Measurements from ENCODE around the gene PIP4K2C. TPM values are rescaled to one million over a fixed set of nuclear protein-coding genes. Genes with fewer than 3 reads are reported as not detected.

Gene PIP4K2C
- total and polyA plus RNA-seq, 10 of the 15 experiments (the other 5 are each of a cell fraction or from before 2014, with no cell fraction given) = 4.8 to 25.1 (median 14.9) TPM

DNA sequence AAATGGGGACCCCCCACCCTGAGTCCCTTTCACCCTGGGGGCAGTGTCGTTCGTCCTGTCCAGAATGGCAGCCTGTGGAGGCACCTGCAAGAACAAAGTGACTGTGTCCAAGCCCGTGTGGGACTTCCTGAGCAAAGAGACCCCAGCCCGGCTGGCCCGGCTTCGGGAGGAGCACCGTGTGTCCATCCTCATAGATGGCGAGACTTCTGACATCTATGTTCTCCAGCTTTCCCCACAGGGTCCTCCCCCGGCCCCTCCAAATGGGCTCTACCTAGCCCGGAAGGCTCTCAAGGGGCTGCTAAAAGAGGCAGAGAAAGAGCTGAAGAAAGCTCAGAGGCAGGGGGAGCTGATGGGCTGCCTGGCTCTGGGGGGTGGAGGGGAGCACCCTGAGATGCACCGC is 15.8 kb downstream of the PIP4K2C start:
- Histone ChIP-seq H3K79me2 (ENCODE audit: control insufficient read depth, insufficient read depth, low read length) (no peaks in the 10 kb centered on the region), H3K4me1 (ENCODE audit: control insufficient read depth, insufficient read depth, low read length) (peaks cover 4% of the 10 kb centered on the region; the same call in 1 of the 2 replicates), H3K9me3 (replicated peaks; ENCODE audit: control insufficient read depth, insufficient read depth, low read length) (no peaks in the 10 kb centered on the region), H3K36me3 (ENCODE audit: control insufficient read depth in 2 of 2, insufficient read depth in 2 of 2, low read length in 1 of 2) (peaks cover 0 to 3% of the 10 kb centered on the region in 2 experiments; a peak in 2 of 4 replicates), H4K20me1 (ENCODE audit: control insufficient read depth, insufficient read depth) (no peaks in the 10 kb centered on the region), H3K4me3 (no peak overlapping the region), H3K27me3 (replicated peaks in 1 of 2; ENCODE audit: control insufficient read depth in 2 of 2, insufficient read depth in 2 of 2, low read length in 1 of 2) (no peaks in the 10 kb centered on the region), H3K9ac (ENCODE audit: control insufficient read depth, insufficient read depth, low read length) (no peak overlapping the region), H3K27ac (ENCODE audit: control insufficient read depth, insufficient read depth) (no peak overlapping the region), H3K4me2 (ENCODE audit: control insufficient read depth, insufficient read depth) (no peak overlapping the region), H2AFZ (ENCODE audit: control insufficient read depth, low read depth, low read length) (no peak overlapping the region)
- POLR2A ChIA-PET = interaction anchor here (1.5 kb wide), 1 partner anchor 13 kb away, joined by 4 read pairs; no protein-coding TSS in a partner anchor
- in situ Hi-C loops (cut with MboI) (no loop called here), intact Hi-C loops (cut with micrococcal nuclease; ENCODE audit: unreplicated experiment) (no loop called here)
- WGBS (ENCODE audit: insufficient coverage, insufficient replicate concordance, low lambda C conversion rate, missing lambda C conversion rate) = 70% methylated on average over 8 of the region's 11 CpGs
- FAIRE-seq (no peak), DNase-seq (ENCODE audit: low read depth, low spot score) (no peak), ATAC-seq (no peak)
- CTCF ChIA-PET = interaction anchor here (1.1 to 2.0 kb wide), 4 partner anchors 13 to 138 kb away, joined by 3 to 8 read pairs (median 3); partner anchors contain the start of gene TSPAN31
- TF ChIP-seq JUND (IDR thresholded peaks at IDR 0.05; ENCODE audit: low read depth, low read length) (no peak), ZNF384 (IDR thresholded peaks at IDR 0.05; ENCODE audit: borderline replicate concordance, low read depth, low read length) (no peak), KDM1A (IDR thresholded peaks at IDR 0.05; ENCODE audit: borderline replicate concordance) (no peak), BRCA1 (IDR thresholded peaks at IDR 0.05; ENCODE audit: low read depth, low read length) (no peak), SP1 (IDR thresholded peaks at IDR 0.05; ENCODE audit: low read depth, low read length) (no peak), FOS (IDR thresholded peaks at IDR 0.05; ENCODE audit: borderline replicate concordance, extremely low read depth, insufficient read length) (no peak), DPF2 (IDR thresholded peaks at IDR 0.05) (no peak), JUNB (IDR thresholded peaks at IDR 0.05) (no peak), IRF4 (IDR thresholded peaks at IDR 0.05; ENCODE audit: low read depth, low read length) (no peak)
- TF ChIP-seq, protein P1, sequence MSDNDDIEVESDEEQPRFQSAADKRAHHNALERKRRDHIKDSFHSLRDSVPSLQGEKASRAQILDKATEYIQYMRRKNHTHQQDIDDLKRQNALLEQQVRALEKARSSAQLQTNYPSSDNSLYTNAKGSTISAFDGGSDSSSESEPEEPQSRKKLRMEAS (IDR thresholded peaks at IDR 0.05; ENCODE audit: low read depth, low read length) = no peak
- TF ChIP-seq, protein P2, sequence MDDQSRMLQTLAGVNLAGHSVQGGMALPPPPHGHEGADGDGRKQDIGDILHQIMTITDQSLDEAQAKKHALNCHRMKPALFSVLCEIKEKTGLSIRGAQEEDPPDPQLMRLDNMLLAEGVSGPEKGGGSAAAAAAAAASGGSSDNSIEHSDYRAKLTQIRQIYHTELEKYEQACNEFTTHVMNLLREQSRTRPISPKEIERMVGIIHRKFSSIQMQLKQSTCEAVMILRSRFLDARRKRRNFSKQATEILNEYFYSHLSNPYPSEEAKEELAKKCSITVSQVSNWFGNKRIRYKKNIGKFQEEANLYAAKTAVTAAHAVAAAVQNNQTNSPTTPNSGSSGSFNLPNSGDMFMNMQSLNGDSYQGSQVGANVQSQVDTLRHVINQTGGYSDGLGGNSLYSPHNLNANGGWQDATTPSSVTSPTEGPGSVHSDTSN (IDR thresholded peaks at IDR 0.05; ENCODE audit: insufficient replicate concordance, low read depth, low read length) = no peak
- TF ChIP-seq, protein P3, sequence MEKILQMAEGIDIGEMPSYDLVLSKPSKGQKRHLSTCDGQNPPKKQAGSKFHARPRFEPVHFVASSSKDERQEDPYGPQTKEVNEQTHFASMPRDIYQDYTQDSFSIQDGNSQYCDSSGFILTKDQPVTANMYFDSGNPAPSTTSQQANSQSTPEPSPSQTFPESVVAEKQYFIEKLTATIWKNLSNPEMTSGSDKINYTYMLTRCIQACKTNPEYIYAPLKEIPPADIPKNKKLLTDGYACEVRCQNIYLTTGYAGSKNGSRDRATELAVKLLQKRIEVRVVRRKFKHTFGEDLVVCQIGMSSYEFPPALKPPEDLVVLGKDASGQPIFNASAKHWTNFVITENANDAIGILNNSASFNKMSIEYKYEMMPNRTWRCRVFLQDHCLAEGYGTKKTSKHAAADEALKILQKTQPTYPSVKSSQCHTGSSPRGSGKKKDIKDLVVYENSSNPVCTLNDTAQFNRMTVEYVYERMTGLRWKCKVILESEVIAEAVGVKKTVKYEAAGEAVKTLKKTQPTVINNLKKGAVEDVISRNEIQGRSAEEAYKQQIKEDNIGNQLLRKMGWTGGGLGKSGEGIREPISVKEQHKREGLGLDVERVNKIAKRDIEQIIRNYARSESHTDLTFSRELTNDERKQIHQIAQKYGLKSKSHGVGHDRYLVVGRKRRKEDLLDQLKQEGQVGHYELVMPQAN (conservative IDR thresholded peaks at IDR 0.05) = no peak
- TF ChIP-seq, protein P4, sequence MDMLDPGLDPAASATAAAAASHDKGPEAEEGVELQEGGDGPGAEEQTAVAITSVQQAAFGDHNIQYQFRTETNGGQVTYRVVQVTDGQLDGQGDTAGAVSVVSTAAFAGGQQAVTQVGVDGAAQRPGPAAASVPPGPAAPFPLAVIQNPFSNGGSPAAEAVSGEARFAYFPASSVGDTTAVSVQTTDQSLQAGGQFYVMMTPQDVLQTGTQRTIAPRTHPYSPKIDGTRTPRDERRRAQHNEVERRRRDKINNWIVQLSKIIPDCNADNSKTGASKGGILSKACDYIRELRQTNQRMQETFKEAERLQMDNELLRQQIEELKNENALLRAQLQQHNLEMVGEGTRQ (IDR thresholded peaks at IDR 0.05; ENCODE audit: borderline replicate concordance, low read depth, low read length) = no peak
- RAD21 ChIA-PET (ENCODE audit: unreplicated experiment) = interaction anchor here (0.6 to 1.6 kb wide), 2 partner anchors 7 to 226 kb away, joined by 3 to 4 read pairs; no protein-coding TSS in a partner anchor
- SMC1A ChIA-PET (ENCODE audit: uncharacterized antibody, unreplicated experiment) = interaction anchor here (0.8 to 1.2 kb wide), 2 partner anchors 7 to 248 kb away, joined by 3 read pairs; no protein-coding TSS in a partner anchor
- no TSS peak for BruUV-seq (replicated peaks)
